A673 (cell line): ENCODE results near the gene ATP6V0D1. TPM values are rescaled to one million over a fixed set of nuclear protein-coding genes. Genes with fewer than 3 reads are reported as not detected.
A peak's percentile ranks its signal among the peaks of the same experiment; 100 is the strongest.

Experiments used
- BruUV-seq: library from RNA; stranded (reverse); fragments of 400-500 nt; replicated peaks from 2 replicates; lab custom pipeline; 2021; lab: Mats Ljungman, UMichigan
- CTCF ChIA-PET: fragments of 300-600 bp; sonication (Branson Sonifier 250); formaldehyde crosslinking; loops from one replicate; lab custom pipeline; 2022; ENCODE audit warnings: antibody characterized with exemption; lab: Charles Lee
- POLR2A ChIA-PET: fragments of 300-600 bp; sonication (Branson Sonifier 250); formaldehyde crosslinking; loops from one replicate; lab custom pipeline; 2022; ENCODE audit warnings: antibody characterized with exemption; ENCODE audit not compliant: low non-redundant PET; lab: Charles Lee
- DNase-seq: peaks from one replicate; pipeline ENCODE4 v3.0.0-alpha.2; 2015; ENCODE audit warnings: low spot score
- H3K27ac ChIP-seq: fragments of 200-600 bp; sonication (generic); 2 replicates; pipeline ENCODE4 v1.5.1; 2016; ENCODE audit warnings: mixed run types, low read depth, mild to moderate bottlenecking, mixed read lengths, antibody characterized with exemption, low read length; ENCODE audit not compliant: poor library complexity, severe bottlenecking
- H3K27me3 ChIP-seq: fragments of 200-600 bp; sonication (generic); replicated peaks from 2 replicates; pipeline ENCODE4 v1.6.1; 2017; ENCODE audit warnings: mixed run types, low read depth, mild to moderate bottlenecking, mixed read lengths, antibody characterized with exemption, low read length; ENCODE audit not compliant: insufficient read depth, poor library complexity
- H3K36me3 ChIP-seq: fragments of 200-600 bp; sonication (generic); 2 replicates; pipeline ENCODE4 v1.6.1; 2016; ENCODE audit warnings: mixed run types, mild to moderate bottlenecking, mixed read lengths, antibody characterized with exemption, low read length; ENCODE audit not compliant: insufficient read depth, poor library complexity, severe bottlenecking
- H3K4me1 ChIP-seq: fragments of 200-600 bp; sonication (generic); 2 replicates; pipeline ENCODE4 v1.6.1; 2017; ENCODE audit warnings: mixed run types, mild to moderate bottlenecking, mixed read lengths, antibody characterized with exemption, low read length; ENCODE audit not compliant: insufficient read depth, poor library complexity, severe bottlenecking
- H3K4me3 ChIP-seq: fragments of 200-600 bp; sonication (generic); 2 replicates; pipeline ENCODE4 v1.5.1; 2016; ENCODE audit warnings: low read depth, mixed run types, mild to moderate bottlenecking, mixed read lengths, low read length; ENCODE audit not compliant: poor library complexity, severe bottlenecking
- H3K9me3 ChIP-seq: fragments of 200-600 bp; sonication (generic); 2 replicates; pipeline ENCODE4 v1.6.1; 2016; ENCODE audit warnings: mixed run types, low read depth, mild to moderate bottlenecking, mixed read lengths, antibody characterized with exemption, low read length; ENCODE audit not compliant: poor library complexity, severe bottlenecking
- CTCF ChIP-seq: fragments of 300-800, 200-600 bp; sonication (generic); conservative IDR thresholded peaks from 2 replicates; pipeline ENCODE4 v1.5.1; 2017; ENCODE audit warnings: low read depth, mild to moderate bottlenecking, antibody characterized with exemption, low read length, moderate library complexity, mixed read lengths
- EZH2 ChIP-seq: fragments of 200-600 bp; sonication (generic); IDR thresholded peaks from 2 replicates; pipeline ENCODE4 v1.6.1; 2017; ENCODE audit warnings: borderline replicate concordance, low read depth, mild to moderate bottlenecking, mixed read lengths, antibody characterized with exemption, low read length; ENCODE audit not compliant: poor library complexity, severe bottlenecking
- intact Hi-C: fragments of 100-400 bp; cut with micrococcal nuclease; formaldehyde crosslinking; loops from one replicate; pipeline ENCODE4 v1.10.0; 2022; ENCODE audit not compliant: unreplicated experiment
- total RNA-seq: library from RNA; stranded (reverse); gene quantifications from 2 replicates; pipeline ENCODE4 v1.2.3, GENCODE V29; 2021

ATP6V0D1 gene
- total RNA-seq, 1 experiment from 2014 or later, result 63.9 TPM

- Histone ChIP-seq H3K27me3 (peaks cover 3% of the 10 kb centered on the region), H3K9me3 (no peaks in the 10 kb centered on the region), H3K4me1 (peaks cover 38% of the 10 kb centered on the region), H3K36me3 (no peaks in the 10 kb centered on the region), H3K27ac (no peak overlapping the region), H3K4me3 (no peak overlapping the region)
- POLR2A ChIA-PET, result no interaction called here
- DNase-seq, result no peak
- no peak for TF ChIP-seq EZH2
- TF ChIP-seq CTCF, result no peak
- intact Hi-C loops, result loop anchor here (5.0 kb wide), 1 partner anchor 41 kb away; no protein-coding TSS in a partner anchor
- no TSS peak for BruUV-seq
- CTCF ChIA-PET, result no interaction called here
These were observed 54.9 kb downstream of the ATP6V0D1 start for GRCh38 chr16:67426022-67426421.

- ChIA-PET CTCF (no interaction called here), POLR2A (no interaction called here)
- Histone ChIP-seq H3K4me3 (no peak overlapping the region), H3K9me3 (no peaks in the 10 kb centered on the region), H3K27ac (no peak overlapping the region), H3K4me1 (peaks cover 38% of the 10 kb centered on the region), H3K36me3 (no peaks in the 10 kb centered on the region), H3K27me3 (peaks cover 3% of the 10 kb centered on the region)
- intact Hi-C loops, result loop anchor here (5.0 kb wide), 1 partner anchor 42 kb away; no protein-coding TSS in a partner anchor
- DNase-seq, result no peak
- TF ChIP-seq CTCF (no peak), EZH2 (no peak)
- BruUV-seq, result no TSS peak
These were observed 55.4 kb downstream of the ATP6V0D1 start for GRCh38 chr16:67425580-67425979.

GRCh38 chr16:67425061-67425460 is 55.9 kb downstream of the ATP6V0D1 start:
- ChIA-PET POLR2A (no interaction called here), CTCF (interaction anchor here (0.9 kb wide), 1 partner anchor 41 kb away, joined by 3 read pairs; no protein-coding TSS in a partner anchor)
- TF ChIP-seq CTCF (no peak), EZH2 (no peak)
- H3K36me3 ChIP-seq, result no peaks in the 10 kb centered on the region
- intact Hi-C loops, result loop anchor here (5.0 kb wide), 1 partner anchor 42 kb away; no protein-coding TSS in a partner anchor
- H3K27me3 ChIP-seq, result no peaks in the 10 kb centered on the region
- no peak overlapping the region for H3K4me3 ChIP-seq
- no peaks in the 10 kb centered on the region for H3K9me3 ChIP-seq
- H3K27ac ChIP-seq, result peak overlapping the region; percentile 36
- peaks cover 34% of the 10 kb centered on the region for H3K4me1 ChIP-seq
- DNase-seq, result no peak
- no TSS peak for BruUV-seq
